SK-N-SH treated with all-trans-retinoic acid at 6 μM for 48 hours (cell line): ENCODE data around the gene TSPAN14.

ENCODE experiments used
- ARNTL ChIP-seq: fragments of 450-650 bp; formaldehyde crosslinking; IDR thresholded peaks from 2 replicates; pipeline ENCODE4 v1.5.0; 2020; ENCODE audit warnings: low read depth, mild to moderate bottlenecking, moderate library complexity, borderline replicate concordance
- CREB5 ChIP-seq: fragments of 250-450 bp; sonication (Bioruptor Pico); IDR thresholded peaks from 2 replicates; pipeline ENCODE4 v1.5.1; 2020; ENCODE audit warnings: low read depth, mild to moderate bottlenecking, moderate library complexity
- ESRRG ChIP-seq: fragments of 250-450 bp; sonication (Bioruptor Pico); IDR thresholded peaks from 2 replicates; pipeline ENCODE4 v1.6.1; 2021; ENCODE audit warnings: mild to moderate bottlenecking
- ISL1 ChIP-seq: fragments of 250-450 bp; sonication (Bioruptor Pico); IDR thresholded peaks from 2 replicates; pipeline ENCODE4 v2.1.2; 2022; ENCODE audit warnings: mild to moderate bottlenecking, moderate library complexity
- PATZ1 ChIP-seq: fragments of 250-450 bp; sonication (Bioruptor Pico); IDR thresholded peaks from 2 replicates; pipeline ENCODE4 v1.8.0; 2020; ENCODE audit warnings: mild to moderate bottlenecking, moderate library complexity, borderline replicate concordance
- POU6F1 ChIP-seq: fragments of 250-450 bp; sonication (Bioruptor Pico); IDR thresholded peaks from 2 replicates; pipeline ENCODE4 v1.8.0; 2021; ENCODE audit warnings: low read depth, mild to moderate bottlenecking, moderate library complexity, borderline replicate concordance
- PPARA ChIP-seq: fragments of 250-450 bp; sonication (Bioruptor Pico); IDR thresholded peaks from 2 replicates; pipeline ENCODE4 v1.5.0; 2020; ENCODE audit warnings: mild to moderate bottlenecking, borderline replicate concordance
- TCF4 ChIP-seq: fragments of 250-450 bp; sonication (Bioruptor Pico); IDR thresholded peaks from 2 replicates; pipeline ENCODE4 v1.8.0; 2021; ENCODE audit warnings: mild to moderate bottlenecking, moderate library complexity, borderline replicate concordance
- ZC3H10 ChIP-seq: fragments of 250-450 bp; sonication (Bioruptor Pico); IDR thresholded peaks from 2 replicates; pipeline ENCODE4 v1.5.1; 2021; ENCODE audit warnings: mild to moderate bottlenecking, moderate library complexity
- ZFP3 ChIP-seq: fragments of 250-450 bp; sonication (Bioruptor Pico); IDR thresholded peaks from 2 replicates; pipeline ENCODE4 v1.5.0; 2020; ENCODE audit warnings: mild to moderate bottlenecking, moderate library complexity
- ZFP30 ChIP-seq: fragments of 450-650 bp; formaldehyde crosslinking; IDR thresholded peaks from 2 replicates; pipeline ENCODE4 v1.5.0; 2022; ENCODE audit warnings: mild to moderate bottlenecking, moderate library complexity
- ZNF565 ChIP-seq: fragments of 450-650 bp; formaldehyde crosslinking; conservative IDR thresholded peaks from 2 replicates; pipeline ENCODE4 v1.5.0; 2020; ENCODE audit warnings: low read depth, mild to moderate bottlenecking, moderate library complexity
- ZNF70 ChIP-seq: fragments of 450-650 bp; formaldehyde crosslinking; IDR thresholded peaks from 2 replicates; pipeline ENCODE4 v1.5.0; 2020; ENCODE audit warnings: mild to moderate bottlenecking, moderate library complexity
- TF ChIP-seq, protein P1 (sequence below): fragments of 250-450 bp; sonication (Bioruptor Pico); IDR thresholded peaks from 2 replicates; pipeline ENCODE4 v1.5.0; 2020; ENCODE audit warnings: mild to moderate bottlenecking, moderate library complexity

DNA sequence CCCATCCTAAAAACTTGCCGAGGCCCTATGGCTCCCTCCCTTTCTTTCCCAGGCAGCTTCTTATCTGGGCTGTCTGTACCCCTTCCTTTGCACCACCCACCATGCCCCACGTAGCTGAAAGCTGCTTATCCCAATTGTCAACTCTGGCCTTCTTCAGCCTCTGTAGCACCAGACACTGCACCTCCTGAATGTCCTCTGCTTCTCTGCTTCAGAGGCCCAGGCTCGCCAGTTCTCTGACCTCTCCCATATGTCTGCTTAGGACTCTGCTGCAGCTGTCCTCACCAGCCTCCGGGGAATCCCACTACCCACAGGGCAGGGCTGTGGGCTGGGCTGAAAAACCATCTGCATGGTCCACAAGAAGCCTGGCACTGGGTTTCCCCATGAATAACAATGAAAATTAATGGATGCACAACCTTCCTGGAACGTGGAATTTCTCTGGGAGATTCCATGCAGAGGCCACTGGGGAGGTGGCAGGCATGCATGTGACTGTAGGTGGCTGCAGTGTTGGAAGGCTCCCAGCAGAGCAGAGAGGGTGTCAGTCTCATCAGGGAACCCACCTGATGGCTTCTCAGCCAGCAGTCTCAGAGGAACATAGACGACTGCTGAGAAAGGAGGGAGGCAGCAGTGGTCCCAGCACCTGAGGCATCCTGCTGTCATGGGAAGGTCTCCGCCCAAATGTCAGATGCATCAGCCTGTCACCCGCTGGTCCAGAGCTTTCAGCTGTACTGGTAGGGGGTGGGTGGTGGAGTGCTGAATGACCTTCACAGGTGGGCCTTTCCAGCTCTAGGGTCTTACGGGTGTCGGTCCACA, 66.8 kb downstream of the TSPAN14 start:
- no peak for TF ChIP-seq PATZ1
- TF ChIP-seq ESRRG (CRISPR knock-in tag): no peak
- no peak for TF ChIP-seq ISL1 (CRISPR knock-in tag)
- TF ChIP-seq ZFP3: no peak
- TF ChIP-seq PPARA (CRISPR knock-in tag): no peak
- TF ChIP-seq CREB5 (CRISPR knock-in tag): no peak
- TF ChIP-seq TCF4 (CRISPR knock-in tag): no peak
- no peak for TF ChIP-seq ZNF565 (CRISPR knock-in tag)
- no peak for TF ChIP-seq ARNTL
- TF ChIP-seq POU6F1 (CRISPR knock-in tag): no peak
- TF ChIP-seq ZFP30 (CRISPR knock-in tag): no peak
- TF ChIP-seq ZNF70 (CRISPR knock-in tag): no peak
- no peak for TF ChIP-seq ZC3H10 (CRISPR knock-in tag)
- TF ChIP-seq, protein P1, sequence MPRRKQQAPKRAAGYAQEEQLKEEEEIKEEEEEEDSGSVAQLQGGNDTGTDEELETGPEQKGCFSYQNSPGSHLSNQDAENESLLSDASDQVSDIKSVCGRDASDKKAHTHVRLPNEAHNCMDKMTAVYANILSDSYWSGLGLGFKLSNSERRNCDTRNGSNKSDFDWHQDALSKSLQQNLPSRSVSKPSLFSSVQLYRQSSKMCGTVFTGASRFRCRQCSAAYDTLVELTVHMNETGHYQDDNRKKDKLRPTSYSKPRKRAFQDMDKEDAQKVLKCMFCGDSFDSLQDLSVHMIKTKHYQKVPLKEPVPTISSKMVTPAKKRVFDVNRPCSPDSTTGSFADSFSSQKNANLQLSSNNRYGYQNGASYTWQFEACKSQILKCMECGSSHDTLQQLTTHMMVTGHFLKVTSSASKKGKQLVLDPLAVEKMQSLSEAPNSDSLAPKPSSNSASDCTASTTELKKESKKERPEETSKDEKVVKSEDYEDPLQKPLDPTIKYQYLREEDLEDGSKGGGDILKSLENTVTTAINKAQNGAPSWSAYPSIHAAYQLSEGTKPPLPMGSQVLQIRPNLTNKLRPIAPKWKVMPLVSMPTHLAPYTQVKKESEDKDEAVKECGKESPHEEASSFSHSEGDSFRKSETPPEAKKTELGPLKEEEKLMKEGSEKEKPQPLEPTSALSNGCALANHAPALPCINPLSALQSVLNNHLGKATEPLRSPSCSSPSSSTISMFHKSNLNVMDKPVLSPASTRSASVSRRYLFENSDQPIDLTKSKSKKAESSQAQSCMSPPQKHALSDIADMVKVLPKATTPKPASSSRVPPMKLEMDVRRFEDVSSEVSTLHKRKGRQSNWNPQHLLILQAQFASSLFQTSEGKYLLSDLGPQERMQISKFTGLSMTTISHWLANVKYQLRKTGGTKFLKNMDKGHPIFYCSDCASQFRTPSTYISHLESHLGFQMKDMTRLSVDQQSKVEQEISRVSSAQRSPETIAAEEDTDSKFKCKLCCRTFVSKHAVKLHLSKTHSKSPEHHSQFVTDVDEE (CRISPR knock-in tag): no peak
